Astrocyte of the spinal cord (primary cell): ENCODE data around the gene EPS8.

ENCODE experiments used
- DNase-seq: peaks from one replicate; pipeline ENCODE4 v3.0.0; 2011; ENCODE audit warnings: low read depth, low spot score
- H3K4me3 ChIP-seq: 2 replicates; pipeline ENCODE4 v1.5.1; 2011; ENCODE audit warnings: low read depth, mild to moderate bottlenecking, low read length, moderate library complexity
- CTCF ChIP-seq: IDR thresholded peaks from 2 replicates; pipeline ENCODE4 v1.5.1; 2012; ENCODE audit warnings: low read depth, mild to moderate bottlenecking, low read length, inconsistent platforms
- in situ Hi-C: cut with HindIII; loops from 2 replicates; pipeline ENCODE4 v1.10.0; 2017; ENCODE audit warnings: low sequenced_read_pairs

The EPS8 gene

DNA sequence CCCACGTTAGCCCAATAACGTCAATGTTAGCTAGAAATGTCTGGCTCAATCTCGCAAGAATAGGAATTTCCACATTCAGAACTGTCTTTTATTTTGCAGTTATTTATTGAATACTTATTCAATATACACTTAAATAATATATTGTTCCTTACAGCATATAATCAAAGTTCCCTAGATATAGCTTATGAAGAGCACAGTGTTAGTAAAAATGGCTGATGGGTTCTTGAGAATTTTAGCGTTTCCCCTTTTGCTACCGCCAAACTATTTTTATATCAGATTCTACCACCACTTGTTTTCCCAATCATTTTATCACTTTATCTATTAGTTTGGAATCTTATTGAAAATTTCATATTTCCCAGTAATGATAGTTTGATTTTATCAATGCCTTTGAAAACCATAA is 12.7 kb downstream of the EPS8 start:
- in situ Hi-C loops: no loop called here
- TF ChIP-seq CTCF: no peak
- no peak overlapping the region for H3K4me3 ChIP-seq
- DNase-seq: no peak

- TF ChIP-seq CTCF: no peak
- in situ Hi-C loops: no loop called here
- no peak overlapping the region for H3K4me3 ChIP-seq
- DNase-seq: peak; percentile 64
Observed at GRCh38 chr12:15774819-15775218, 14.4 kb downstream of the EPS8 start.

DNA sequence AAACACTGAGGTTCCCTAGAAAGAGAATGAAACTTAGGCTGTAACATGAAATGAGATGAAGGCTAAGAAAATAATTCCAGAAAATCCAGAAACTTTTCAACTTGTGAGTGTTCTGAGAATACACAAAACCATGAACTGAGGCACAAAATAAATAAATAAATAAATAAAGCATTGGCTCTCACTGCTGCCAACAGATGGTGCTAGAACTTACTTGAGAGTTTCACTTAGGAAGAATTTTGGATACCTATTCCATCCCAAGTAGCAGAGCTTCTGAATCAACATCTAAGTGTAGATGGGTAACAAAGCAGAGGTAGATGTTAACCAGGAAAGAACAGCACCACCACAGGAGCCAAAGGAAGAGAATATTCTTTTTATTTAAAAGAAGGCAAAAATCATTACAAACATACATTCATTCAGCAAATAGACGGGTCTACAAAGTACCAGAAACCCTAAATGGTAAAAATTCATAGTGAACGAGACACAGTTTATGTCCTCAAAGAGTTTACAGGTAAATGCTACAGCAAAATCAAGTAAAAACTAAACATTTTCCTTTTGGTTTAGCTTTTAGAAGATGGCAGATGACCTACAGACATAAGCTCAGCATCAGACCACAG is 16.7 kb downstream of the EPS8 start:
- in situ Hi-C loops: no loop called here
- DNase-seq: no peak
- H3K4me3 ChIP-seq: no peak overlapping the region
- TF ChIP-seq CTCF: peak; percentile 47

DNA sequence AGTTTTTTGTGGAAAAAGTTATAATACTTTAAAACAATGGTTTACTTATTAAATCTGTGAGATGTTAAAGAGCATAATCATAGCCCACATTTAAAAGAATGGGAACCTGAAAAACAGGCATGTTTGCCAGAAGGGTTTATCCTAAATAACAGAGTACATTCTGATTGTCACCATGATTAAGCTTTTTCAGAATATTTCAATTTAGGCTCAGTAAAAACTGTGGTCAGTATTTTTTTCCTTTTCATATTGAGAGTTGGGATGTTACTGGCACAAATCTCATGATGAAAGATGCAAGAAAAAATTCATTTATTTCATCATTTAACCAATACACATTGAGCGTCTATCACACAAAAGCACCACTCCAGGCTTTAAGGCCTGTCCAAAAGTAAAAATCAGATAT is 18.6 kb downstream of the EPS8 start:
- in situ Hi-C loops: no loop called here
- no peak overlapping the region for H3K4me3 ChIP-seq
- DNase-seq: no peak
- no peak for TF ChIP-seq CTCF

GRCh38 chr12:15770021-15770420 is 19.2 kb downstream of the EPS8 start:
- in situ Hi-C loops: no loop called here
- TF ChIP-seq CTCF: no peak
- H3K4me3 ChIP-seq: no peak overlapping the region
- DNase-seq: no peak

- TF ChIP-seq CTCF: no peak
- in situ Hi-C loops: no loop called here
- H3K4me3 ChIP-seq: no peak overlapping the region
- no peak for DNase-seq
Observed at GRCh38 chr12:15769586-15769985, 19.6 kb downstream of the EPS8 start.

- DNase-seq: no peak
- no peak for TF ChIP-seq CTCF
- in situ Hi-C loops: no loop called here
- H3K4me3 ChIP-seq: no peak overlapping the region
Observed at GRCh38 chr12:15767301-15767700, 21.9 kb downstream of the EPS8 start.
